ENCODE data around the gene MEIS2. TPM values are rescaled to one million over a fixed set of nuclear protein-coding genes. Genes with fewer than 3 reads are reported as not detected.

MEIS2 gene
- total and polyA plus RNA-seq, 9 donors: 27.7 to 73.7 (median 47.7) TPM

DNA sequence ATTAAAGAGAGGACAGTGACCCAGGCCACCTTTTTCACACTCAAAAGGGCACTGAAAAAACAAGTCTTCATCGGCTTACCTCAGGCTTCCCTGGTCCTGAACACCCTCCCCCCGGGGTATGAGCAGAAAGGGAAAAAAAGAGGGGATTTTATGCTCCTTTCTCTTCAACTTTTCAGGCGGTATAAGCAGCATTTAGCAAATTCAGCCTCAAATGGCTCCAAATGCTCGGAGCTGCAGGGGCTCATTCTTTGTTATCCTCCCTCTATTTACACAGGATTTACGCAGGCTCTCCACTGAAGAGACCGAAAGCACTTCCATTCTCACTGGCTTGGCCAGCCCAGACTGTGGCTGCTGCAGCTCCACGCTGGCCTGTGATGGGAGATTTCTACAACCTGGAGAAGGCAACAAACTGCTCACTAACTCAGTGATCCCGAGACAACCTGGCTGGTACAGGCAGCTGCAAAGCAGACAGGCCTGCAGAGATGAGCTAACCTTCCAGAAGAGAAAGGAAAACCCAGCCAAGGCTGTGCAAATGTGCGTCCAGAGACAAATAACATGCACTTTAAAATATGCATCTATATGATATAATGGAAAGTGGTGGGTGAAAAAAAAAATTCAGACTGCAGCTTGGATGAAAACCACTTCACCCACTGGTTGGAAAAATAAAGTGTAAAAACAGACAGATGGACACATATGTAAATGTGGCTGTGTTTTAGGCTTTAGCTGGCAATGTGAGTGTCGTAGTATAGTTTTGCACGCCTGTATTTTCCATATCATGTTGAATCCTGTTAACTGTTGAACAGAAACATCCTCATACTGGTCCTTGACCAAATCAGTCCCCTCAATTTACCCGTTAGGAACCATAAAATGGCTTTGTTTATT lies 54.2 kb downstream of the MEIS2 start:
- no peak overlapping the region for H3K27ac ChIP-seq
- TF ChIP-seq, protein P1, sequence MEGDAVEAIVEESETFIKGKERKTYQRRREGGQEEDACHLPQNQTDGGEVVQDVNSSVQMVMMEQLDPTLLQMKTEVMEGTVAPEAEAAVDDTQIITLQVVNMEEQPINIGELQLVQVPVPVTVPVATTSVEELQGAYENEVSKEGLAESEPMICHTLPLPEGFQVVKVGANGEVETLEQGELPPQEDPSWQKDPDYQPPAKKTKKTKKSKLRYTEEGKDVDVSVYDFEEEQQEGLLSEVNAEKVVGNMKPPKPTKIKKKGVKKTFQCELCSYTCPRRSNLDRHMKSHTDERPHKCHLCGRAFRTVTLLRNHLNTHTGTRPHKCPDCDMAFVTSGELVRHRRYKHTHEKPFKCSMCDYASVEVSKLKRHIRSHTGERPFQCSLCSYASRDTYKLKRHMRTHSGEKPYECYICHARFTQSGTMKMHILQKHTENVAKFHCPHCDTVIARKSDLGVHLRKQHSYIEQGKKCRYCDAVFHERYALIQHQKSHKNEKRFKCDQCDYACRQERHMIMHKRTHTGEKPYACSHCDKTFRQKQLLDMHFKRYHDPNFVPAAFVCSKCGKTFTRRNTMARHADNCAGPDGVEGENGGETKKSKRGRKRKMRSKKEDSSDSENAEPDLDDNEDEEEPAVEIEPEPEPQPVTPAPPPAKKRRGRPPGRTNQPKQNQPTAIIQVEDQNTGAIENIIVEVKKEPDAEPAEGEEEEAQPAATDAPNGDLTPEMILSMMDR (IDR thresholded peaks at IDR 0.05): no peak
- intact Hi-C loops (cut with DNase I): no loop called here
- no peak overlapping the region for H3K4me3 ChIP-seq
- no peaks in the 10 kb centered on the region for H3K9me3 ChIP-seq
- WGBS, 3 donors: 81 to 87% (median 84%) methylated on average over 12 of the region's 12 CpGs
- no peaks in the 10 kb centered on the region for H3K27me3 ChIP-seq
- no peak for DNase-seq
- H3K36me3 ChIP-seq: no peaks in the 10 kb centered on the region
- H3K4me1 ChIP-seq (ENCODE audit: insufficient read depth): peaks cover 2% of the 10 kb centered on the region

- no peaks in the 10 kb centered on the region for H3K36me3 ChIP-seq
- no peak for DNase-seq
- intact Hi-C loops (cut with DNase I): no loop called here
- H3K27ac ChIP-seq: no peak overlapping the region
- TF ChIP-seq, protein P1 (IDR thresholded peaks at IDR 0.05): no peak
- TF ChIP-seq EP300 (IDR thresholded peaks at IDR 0.05): no peak
- no peak for TF ChIP-seq POLR2A (IDR thresholded peaks at IDR 0.05)
- 89 to 93% (median 92%) methylated on average over 5 of the region's 5 CpGs for WGBS, 3 donors
- no peak overlapping the region for H3K4me3 ChIP-seq
- H3K27me3 ChIP-seq: no peaks in the 10 kb centered on the region
- H3K4me1 ChIP-seq (ENCODE audit: insufficient read depth): peaks cover 2% of the 10 kb centered on the region
- no peaks in the 10 kb centered on the region for H3K9me3 ChIP-seq
Measured at GRCh38 chr15:37044915-37045648, 55.3 kb downstream of the MEIS2 start.

DNA sequence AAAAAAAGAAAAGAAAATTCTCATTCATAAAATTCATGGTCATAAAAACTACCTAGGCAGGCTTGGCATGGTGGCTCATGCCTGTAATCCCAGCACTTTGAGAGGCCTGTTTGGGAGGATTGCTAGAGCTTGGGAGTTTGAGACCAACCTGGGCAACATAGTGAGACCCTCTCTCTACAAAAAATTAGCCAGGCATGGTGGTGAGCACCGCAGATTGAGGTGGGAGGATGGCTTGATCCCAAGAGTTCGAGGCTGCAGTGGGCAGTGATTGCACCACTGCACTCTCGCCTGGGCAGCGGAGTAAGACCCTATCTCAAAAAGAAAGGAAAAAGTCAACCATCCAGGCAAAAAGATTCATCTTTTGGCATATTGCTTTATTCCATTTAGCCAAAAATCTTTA lies 58.5 kb downstream of the MEIS2 start:
- TF ChIP-seq POLR2A (IDR thresholded peaks at IDR 0.05): no peak
- no peak for TF ChIP-seq EP300 (IDR thresholded peaks at IDR 0.05)
- TF ChIP-seq, protein P1 (IDR thresholded peaks at IDR 0.05): no peak
- no peaks in the 10 kb centered on the region for H3K4me1 ChIP-seq (ENCODE audit: insufficient read depth)
- no peak for DNase-seq
- H3K36me3 ChIP-seq: no peaks in the 10 kb centered on the region
- intact Hi-C loops (cut with DNase I): no loop called here
- H3K4me3 ChIP-seq: no peak overlapping the region
- 96 to 99% (median 96%) methylated on average over 4 of the region's 4 CpGs for WGBS, 3 donors
- no peaks in the 10 kb centered on the region for H3K9me3 ChIP-seq
- H3K27ac ChIP-seq: no peak overlapping the region
- no peaks in the 10 kb centered on the region for H3K27me3 ChIP-seq

DNA sequence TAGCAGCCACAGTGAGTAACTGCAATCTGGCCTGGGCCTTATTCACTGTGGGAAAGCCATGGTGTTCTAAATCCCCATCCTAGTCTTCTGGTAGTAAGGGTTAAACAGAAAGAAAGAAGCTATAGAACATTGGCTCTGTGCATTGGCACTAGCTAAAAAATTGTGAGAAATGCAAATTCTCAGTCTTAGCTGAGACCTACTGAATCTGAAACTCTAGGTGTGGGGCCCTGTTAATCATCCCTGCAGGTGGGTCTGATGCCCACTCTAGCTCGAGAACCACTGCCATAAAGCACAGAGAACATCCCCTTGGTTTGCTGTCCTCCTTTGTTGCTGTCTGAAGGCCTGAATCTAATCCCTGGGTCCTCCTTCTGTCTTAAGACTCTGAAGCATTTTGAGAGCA lies 59.3 kb downstream of the MEIS2 start:
- Histone ChIP-seq H3K4me1 (ENCODE audit: insufficient read depth) (no peaks in the 10 kb centered on the region), H3K4me3 (no peak overlapping the region), H3K9me3 (no peaks in the 10 kb centered on the region), H3K27me3 (no peaks in the 10 kb centered on the region), H3K27ac (no peak overlapping the region), H3K36me3 (no peaks in the 10 kb centered on the region)
- TF ChIP-seq, protein P1 (IDR thresholded peaks at IDR 0.05): no peak
- TF ChIP-seq EP300 (IDR thresholded peaks at IDR 0.05) (no peak), POLR2A (IDR thresholded peaks at IDR 0.05) (no peak)
- no peak for DNase-seq
- intact Hi-C loops (cut with DNase I): no loop called here
- 94 to 100% (median 95%) methylated on average over 1 of the region's 1 CpG for WGBS, 3 donors
